ENCODE data around the gene AHI1.

Gene AHI1

GRCh38 chr6:135419162-135419561, 78.4 kb downstream of the AHI1 start:
- Histone ChIP-seq H3K4me3 (ENCODE audit: severe bottlenecking) (no peak overlapping the region), H3K27ac (ENCODE audit: poor library complexity, severe bottlenecking) (no peak overlapping the region), H3K9me3 (ENCODE audit: severe bottlenecking) (no peaks in the 10 kb centered on the region), H3K36me3 (ENCODE audit: low read depth) (peaks cover 4% of the 10 kb centered on the region; the same call in 1 of the 2 replicates), H3K4me1 (ENCODE audit: insufficient read depth, poor library complexity, severe bottlenecking) (no peaks in the 10 kb centered on the region), H3K27me3 (ENCODE audit: insufficient read depth, poor library complexity, severe bottlenecking) (no peaks in the 10 kb centered on the region)
- TF ChIP-seq CTCF (IDR thresholded peaks at IDR 0.05; ENCODE audit: poor library complexity, severe bottlenecking), result no peak
- no peak for ATAC-seq (ENCODE audit: low read depth)
- no peak for DNase-seq (ENCODE audit: low spot score)

GRCh38 chr6:135418040-135418760, 79.3 kb downstream of the AHI1 start:
- H3K27me3 ChIP-seq (ENCODE audit: insufficient read depth, poor library complexity, severe bottlenecking), result no peaks in the 10 kb centered on the region
- no peak for DNase-seq (ENCODE audit: low spot score)
- no peak overlapping the region for H3K27ac ChIP-seq (ENCODE audit: poor library complexity, severe bottlenecking)
- peaks cover 3% of the 10 kb centered on the region; the same call in 1 of the 2 replicates for H3K36me3 ChIP-seq (ENCODE audit: low read depth)
- no peaks in the 10 kb centered on the region for H3K4me1 ChIP-seq (ENCODE audit: insufficient read depth, poor library complexity, severe bottlenecking)
- no peak for ATAC-seq (ENCODE audit: low read depth)
- TF ChIP-seq CTCF (IDR thresholded peaks at IDR 0.05; ENCODE audit: poor library complexity, severe bottlenecking), result no peak
- H3K9me3 ChIP-seq (ENCODE audit: severe bottlenecking), result no peaks in the 10 kb centered on the region
- no peak overlapping the region for H3K4me3 ChIP-seq (ENCODE audit: severe bottlenecking)

- no peak for DNase-seq (ENCODE audit: low spot score)
- H3K4me3 ChIP-seq (ENCODE audit: severe bottlenecking), result no peak overlapping the region
- H3K27ac ChIP-seq (ENCODE audit: poor library complexity, severe bottlenecking), result no peak overlapping the region
- 0 out of 3 replicates have a peak, but pooled peaks have one; percentile 21 for ATAC-seq (ENCODE audit: low read depth)
- H3K27me3 ChIP-seq (ENCODE audit: insufficient read depth, poor library complexity, severe bottlenecking), result no peaks in the 10 kb centered on the region
- peaks cover 12% of the 10 kb centered on the region; the same call in 1 of the 2 replicates for H3K36me3 ChIP-seq (ENCODE audit: low read depth)
- peaks cover 7% of the 10 kb centered on the region for H3K4me1 ChIP-seq (ENCODE audit: insufficient read depth, poor library complexity, severe bottlenecking)
- TF ChIP-seq CTCF (IDR thresholded peaks at IDR 0.05; ENCODE audit: poor library complexity, severe bottlenecking), result no peak
- H3K9me3 ChIP-seq (ENCODE audit: severe bottlenecking), result no peaks in the 10 kb centered on the region
Measured at GRCh38 chr6:135412761-135413160, 84.8 kb downstream of the AHI1 start.

GRCh38 chr6:135411849-135412248, 85.7 kb downstream of the AHI1 start:
- H3K9me3 ChIP-seq (ENCODE audit: severe bottlenecking), result no peaks in the 10 kb centered on the region
- H3K27me3 ChIP-seq (ENCODE audit: insufficient read depth, poor library complexity, severe bottlenecking), result no peaks in the 10 kb centered on the region
- no peak for TF ChIP-seq CTCF (IDR thresholded peaks at IDR 0.05; ENCODE audit: poor library complexity, severe bottlenecking)
- peaks cover 12% of the 10 kb centered on the region; the same call in 1 of the 2 replicates for H3K36me3 ChIP-seq (ENCODE audit: low read depth)
- ATAC-seq (ENCODE audit: low read depth) (no peak), DNase-seq (ENCODE audit: low spot score) (no peak)
- H3K4me3 ChIP-seq (ENCODE audit: severe bottlenecking), result no peak overlapping the region
- H3K27ac ChIP-seq (ENCODE audit: poor library complexity, severe bottlenecking), result no peak overlapping the region
- peaks cover 7% of the 10 kb centered on the region for H3K4me1 ChIP-seq (ENCODE audit: insufficient read depth, poor library complexity, severe bottlenecking)

GRCh38 chr6:135411339-135411738, 86.2 kb downstream of the AHI1 start:
- TF ChIP-seq CTCF (IDR thresholded peaks at IDR 0.05; ENCODE audit: poor library complexity, severe bottlenecking), result peak; percentile 39
- DNase-seq (ENCODE audit: low spot score), result no peak
- no peak overlapping the region for H3K27ac ChIP-seq (ENCODE audit: poor library complexity, severe bottlenecking)

More at GRCh38 chr6:135411339-135411738, 86.2 kb downstream of the AHI1 start:
- no peaks in the 10 kb centered on the region for H3K9me3 ChIP-seq (ENCODE audit: severe bottlenecking)
- H3K4me3 ChIP-seq (ENCODE audit: severe bottlenecking), result no peak overlapping the region
- H3K4me1 ChIP-seq (ENCODE audit: insufficient read depth, poor library complexity, severe bottlenecking), result peaks cover 7% of the 10 kb centered on the region
- H3K27me3 ChIP-seq (ENCODE audit: insufficient read depth, poor library complexity, severe bottlenecking), result no peaks in the 10 kb centered on the region
- H3K36me3 ChIP-seq (ENCODE audit: low read depth), result peaks cover 12% of the 10 kb centered on the region; the same call in 1 of the 2 replicates
- no peak for ATAC-seq (ENCODE audit: low read depth)
